ENCODE results near the gene ELOB. TPM values are rescaled to one million over a fixed set of nuclear protein-coding genes. Genes with fewer than 3 reads are reported as not detected.
A peak's percentile ranks its signal among the peaks of the same experiment; 100 is the strongest.

Gene ELOB
- total RNA-seq, 1 donor from 2014 or later = 192 TPM

- H3K27ac Mint-ChIP-seq = no peak overlapping the region
- no peaks in the 10 kb centered on the region for H3K9me3 Mint-ChIP-seq
- H3K4me3 Mint-ChIP-seq = peak overlapping the region; percentile 81
- H3K27me3 Mint-ChIP-seq (ENCODE audit: low read depth) = no peaks in the 10 kb centered on the region
- H3K36me3 Mint-ChIP-seq = peaks cover 15% of the 10 kb centered on the region
- H3K4me1 Mint-ChIP-seq = peaks cover 22% of the 10 kb centered on the region
- TF ChIP-seq CTCF (IDR thresholded peaks at IDR 0.05; ENCODE audit: unreplicated experiment) = no peak
- no peak for DNase-seq (ENCODE audit: low spot score in 2 of 2, unreplicated experiment in 2 of 2)
Observed at GRCh38 chr16:2775131-2775716, 1.9 kb downstream of the ELOB start.

GRCh38 chr16:2774161-2774891 lies 2.8 kb downstream of the ELOB start:
- Mint-ChIP-seq H3K27me3 (ENCODE audit: low read depth) (no peaks in the 10 kb centered on the region), H3K4me1 (peaks cover 28% of the 10 kb centered on the region), H3K27ac (no peak overlapping the region), H3K4me3 (no peak overlapping the region), H3K36me3 (peaks cover 22% of the 10 kb centered on the region), H3K9me3 (no peaks in the 10 kb centered on the region)
- DNase-seq (ENCODE audit: low spot score in 2 of 2, unreplicated experiment in 2 of 2) = no peak
- no peak for TF ChIP-seq CTCF (IDR thresholded peaks at IDR 0.05; ENCODE audit: unreplicated experiment)

GRCh38 chr16:2773188-2773968 lies 3.7 kb downstream of the ELOB start:
- H3K36me3 Mint-ChIP-seq = peaks cover 23% of the 10 kb centered on the region
- no peak overlapping the region for H3K27ac Mint-ChIP-seq
- no peak overlapping the region for H3K4me3 Mint-ChIP-seq
- H3K4me1 Mint-ChIP-seq = peaks cover 23% of the 10 kb centered on the region
- DNase-seq (ENCODE audit: low spot score in 2 of 2, unreplicated experiment in 2 of 2) = no peak
- H3K9me3 Mint-ChIP-seq = no peaks in the 10 kb centered on the region
- TF ChIP-seq CTCF (IDR thresholded peaks at IDR 0.05; ENCODE audit: unreplicated experiment) = no peak
- H3K27me3 Mint-ChIP-seq (ENCODE audit: low read depth) = no peaks in the 10 kb centered on the region

GRCh38 chr16:2771496-2772402 lies 5.3 kb downstream of the ELOB start:
- H3K4me3 Mint-ChIP-seq = no peak overlapping the region
- TF ChIP-seq CTCF (IDR thresholded peaks at IDR 0.05; ENCODE audit: unreplicated experiment) = no peak
- peak overlapping the region; percentile 21 for H3K27ac Mint-ChIP-seq
- H3K4me1 Mint-ChIP-seq = peaks cover 18% of the 10 kb centered on the region
- no peak for DNase-seq (ENCODE audit: low spot score in 2 of 2, unreplicated experiment in 2 of 2)
- H3K27me3 Mint-ChIP-seq (ENCODE audit: low read depth) = no peaks in the 10 kb centered on the region
- H3K36me3 Mint-ChIP-seq = peaks cover 31% of the 10 kb centered on the region
- peaks cover under 1% of the 10 kb centered on the region for H3K9me3 Mint-ChIP-seq

Data from mesothelial cell of epicardium (in vitro differentiated cells).